Nephron progenitor cell (in vitro differentiated cells): ENCODE measurements around the gene PAK5.

ENCODE experiments used
- DNase-seq: peaks from one replicate; pipeline ENCODE4 v3.0.0; 2021
- H3K27ac Mint-ChIP-seq: 2 replicates; pipeline ENCODE4 v1.8.0; 2021; ENCODE audit warnings: mild to moderate bottlenecking, moderate library complexity, mixed read lengths
- H3K27me3 Mint-ChIP-seq: 2 replicates; pipeline ENCODE4 v1.8.0; 2021; ENCODE audit warnings: mild to moderate bottlenecking, low read depth, mixed read lengths; ENCODE audit not compliant: poor library complexity
- H3K36me3 Mint-ChIP-seq: 2 replicates; pipeline ENCODE4 v1.8.0; 2021; ENCODE audit warnings: low read depth, mixed read lengths
- H3K4me1 Mint-ChIP-seq: 2 replicates; pipeline ENCODE4 v1.8.0; 2021; ENCODE audit warnings: mixed read lengths
- H3K4me3 Mint-ChIP-seq: 2 replicates; pipeline ENCODE4 v1.8.0; 2021; ENCODE audit warnings: mild to moderate bottlenecking, moderate library complexity, mixed read lengths
- H3K9me3 Mint-ChIP-seq: 2 replicates; pipeline ENCODE4 v1.8.0; 2021; ENCODE audit warnings: mild to moderate bottlenecking, moderate library complexity, mixed read lengths
- CTCF ChIP-seq: fragments of 200-600 bp; sonication (generic); IDR thresholded peaks from 2 replicates; pipeline ENCODE4 v1.5.0; 2021; ENCODE audit warnings: antibody characterized with exemption

Gene PAK5

GRCh38 chr20:9685011-9685410 is 153.9 kb downstream of the PAK5 start:
- Mint-ChIP-seq H3K4me1 (peaks cover 16% of the 10 kb centered on the region), H3K9me3 (no peaks in the 10 kb centered on the region), H3K4me3 (no peak overlapping the region), H3K36me3 (no peaks in the 10 kb centered on the region), H3K27ac (no peak overlapping the region), H3K27me3 (peaks cover 6% of the 10 kb centered on the region)
- TF ChIP-seq CTCF = no peak
- no peak for DNase-seq

GRCh38 chr20:9677100-9677623 is 161.7 kb downstream of the PAK5 start:
- Mint-ChIP-seq H3K27me3 (peaks cover 12% of the 10 kb centered on the region), H3K36me3 (no peaks in the 10 kb centered on the region), H3K27ac (no peak overlapping the region), H3K4me3 (no peak overlapping the region), H3K4me1 (no peaks in the 10 kb centered on the region), H3K9me3 (peaks cover 14% of the 10 kb centered on the region)
- TF ChIP-seq CTCF = no peak
- no peak for DNase-seq

- Mint-ChIP-seq H3K9me3 (peaks cover 14% of the 10 kb centered on the region), H3K27me3 (peaks cover 7% of the 10 kb centered on the region)
Measured at GRCh38 chr20:9672981-9673380, 165.9 kb downstream of the PAK5 start.

GRCh38 chr20:9672027-9672426 is 166.8 kb downstream of the PAK5 start:
- no peak overlapping the region for H3K27ac Mint-ChIP-seq
- TF ChIP-seq CTCF = no peak
- H3K27me3 Mint-ChIP-seq = peaks cover 7% of the 10 kb centered on the region
- no peak for DNase-seq
- H3K9me3 Mint-ChIP-seq = peaks cover 14% of the 10 kb centered on the region
- no peak overlapping the region for H3K4me3 Mint-ChIP-seq
- no peaks in the 10 kb centered on the region for H3K36me3 Mint-ChIP-seq
- no peaks in the 10 kb centered on the region for H3K4me1 Mint-ChIP-seq

More at GRCh38 chr20:9672981-9673380, 165.9 kb downstream of the PAK5 start:
- no peak overlapping the region for H3K4me3 Mint-ChIP-seq
- TF ChIP-seq CTCF = no peak
- DNase-seq = no peak
- no peak overlapping the region for H3K27ac Mint-ChIP-seq
- H3K4me1 Mint-ChIP-seq = no peaks in the 10 kb centered on the region
- H3K36me3 Mint-ChIP-seq = no peaks in the 10 kb centered on the region

GRCh38 chr20:9668381-9668780 is 170.5 kb downstream of the PAK5 start:
- DNase-seq = no peak
- Mint-ChIP-seq H3K36me3 (no peaks in the 10 kb centered on the region), H3K9me3 (no peaks in the 10 kb centered on the region), H3K4me3 (no peak overlapping the region), H3K4me1 (no peaks in the 10 kb centered on the region), H3K27ac (no peak overlapping the region), H3K27me3 (peaks cover 3% of the 10 kb centered on the region)
- TF ChIP-seq CTCF = no peak

- no peak for TF ChIP-seq CTCF
- Mint-ChIP-seq H3K27me3 (peaks cover 3% of the 10 kb centered on the region), H3K4me3 (no peak overlapping the region), H3K36me3 (no peaks in the 10 kb centered on the region), H3K4me1 (no peaks in the 10 kb centered on the region), H3K27ac (no peak overlapping the region), H3K9me3 (no peaks in the 10 kb centered on the region)
- no peak for DNase-seq
Measured at GRCh38 chr20:9663423-9663822, 175.5 kb downstream of the PAK5 start.
